Loucy (cell line): ENCODE data around the gene ZMYND8.
"Not testable (repeated sequence)": the region's sequence is repeated elsewhere in the genome, so short reads cannot be mapped to it uniquely, and the experiment has no call there.

ENCODE experiments used
- H2AFZ ChIP-seq: fragments of 200-600 bp; sonication (generic); 2 replicates; pipeline ENCODE4 v1.6.0; 2016; ENCODE audit warnings: antibody characterized with exemption, mild to moderate bottlenecking, low read length, moderate library complexity
- H3F3A ChIP-seq: fragments of 200-600 bp; 2 replicates; pipeline ENCODE4 v1.6.0; 2016; ENCODE audit warnings: antibody characterized with exemption, low read depth, mild to moderate bottlenecking
- H3K27me3 ChIP-seq: fragments of 200-600 bp; sonication (generic); 2 replicates; pipeline ENCODE4 v1.6.1; 2014; ENCODE audit warnings: low read length, mild to moderate bottlenecking; ENCODE audit not compliant: insufficient read depth, poor library complexity, severe bottlenecking
- H3K36me3 ChIP-seq: fragments of 200-600 bp; sonication (generic); 2 replicates; pipeline ENCODE4 v1.6.1; 2016; ENCODE audit warnings: low read length; ENCODE audit not compliant: insufficient read depth
- H3K4me1 ChIP-seq: fragments of 200-600 bp; sonication (generic); 2 replicates; pipeline ENCODE4 v1.5.1; 2014; ENCODE audit warnings: low read length, mild to moderate bottlenecking; ENCODE audit not compliant: insufficient read depth, poor library complexity, severe bottlenecking
- H3K4me2 ChIP-seq: fragments of 200-600 bp; sonication (generic); 2 replicates; pipeline ENCODE4 v1.6.0; 2014; ENCODE audit warnings: antibody characterized with exemption, low read length, low read depth, mild to moderate bottlenecking; ENCODE audit not compliant: poor library complexity, severe bottlenecking
- H3K4me3 ChIP-seq: fragments of 200-600 bp; sonication (generic); 2 replicates; pipeline ENCODE4 v1.5.1; 2014; ENCODE audit warnings: low read length, mild to moderate bottlenecking, mixed read lengths; ENCODE audit not compliant: poor library complexity, severe bottlenecking
- H3K79me2 ChIP-seq: fragments of 200-600 bp; sonication (generic); 2 replicates; pipeline ENCODE4 v1.6.1; 2014; ENCODE audit warnings: low read length; ENCODE audit not compliant: insufficient read depth
- H3K9ac ChIP-seq: fragments of 200-600 bp; sonication (generic); 2 replicates; pipeline ENCODE4 v1.6.0; 2014; ENCODE audit warnings: mild to moderate bottlenecking, low read depth, low read length, moderate library complexity; ENCODE audit not compliant: poor library complexity, severe bottlenecking
- H3K9me2 ChIP-seq: fragments of 200-600 bp; sonication (generic); replicated peaks from 2 replicates; pipeline ENCODE4 v1.6.1; 2016; ENCODE audit warnings: low read depth, low read length, mixed read lengths
- H3K9me3 ChIP-seq: fragments of 200-600 bp; sonication (generic); 2 replicates; pipeline ENCODE4 v1.6.1; 2014; ENCODE audit warnings: mild to moderate bottlenecking, antibody characterized with exemption, low read length, low read depth; ENCODE audit not compliant: insufficient read depth
- H4K20me1 ChIP-seq: fragments of 200-600 bp; sonication (generic); 2 replicates; pipeline ENCODE4 v1.6.0; 2014; ENCODE audit warnings: antibody characterized with exemption, low read length, mild to moderate bottlenecking; ENCODE audit not compliant: insufficient read depth, poor library complexity, severe bottlenecking
- CTCF ChIP-seq: fragments of 200-600 bp; sonication (generic); conservative IDR thresholded peaks from 2 replicates; pipeline ENCODE4 v1.5.1; 2014; ENCODE audit warnings: mild to moderate bottlenecking, antibody characterized with exemption, low read length
- EZH2phosphoT487 ChIP-seq: fragments of 200-600 bp; IDR thresholded peaks from 2 replicates; pipeline ENCODE4 v1.6.1; 2018; ENCODE audit warnings: antibody characterized with exemption, mild to moderate bottlenecking, moderate library complexity, borderline replicate concordance

Gene ZMYND8

GRCh38 chr20:47206962-47207641 lies 149.4 kb downstream of the ZMYND8 start:
- Histone ChIP-seq H2AFZ (no peak overlapping the region), H3K9me3 (no peaks in the 10 kb centered on the region), H3K27me3 (no peaks in the 10 kb centered on the region), H3K4me1 (no peaks in the 10 kb centered on the region), H3K4me3 (no peak overlapping the region), H3F3A (no peaks in the 10 kb centered on the region), H3K9me2 (no peaks in the 10 kb centered on the region), H3K36me3 (peaks cover 45% of the 10 kb centered on the region; the same call in 1 of the 2 replicates), H3K79me2 (no peaks in the 10 kb centered on the region), H3K9ac (no peak overlapping the region), H4K20me1 (no peaks in the 10 kb centered on the region), H3K4me2 (no peak overlapping the region)
- TF ChIP-seq CTCF = no peak
- TF ChIP-seq EZH2phosphoT487 = no peak

GRCh38 chr20:47206552-47206951 lies 149.9 kb downstream of the ZMYND8 start:
- H2AFZ ChIP-seq, H4K20me1 ChIP-seq, H3K79me2 ChIP-seq, H3F3A ChIP-seq, H3K4me1 ChIP-seq, H3K4me2 ChIP-seq, H3K4me3 ChIP-seq, H3K27me3 ChIP-seq, H3K9me2 ChIP-seq, H3K9ac ChIP-seq, H3K9me3 ChIP-seq: not testable (repeated sequence)
- H3K36me3 ChIP-seq = peaks cover 40% of the 10 kb centered on the region; the same call in 1 of the 2 replicates

- H3K4me1 ChIP-seq = no peaks in the 10 kb centered on the region
- no peaks in the 10 kb centered on the region for H3K79me2 ChIP-seq
- no peak overlapping the region for H3K9ac ChIP-seq
- no peak overlapping the region for H3K4me3 ChIP-seq
- no peaks in the 10 kb centered on the region for H3K9me3 ChIP-seq
- H3K4me2 ChIP-seq = no peak overlapping the region
- no peak overlapping the region for H2AFZ ChIP-seq
- H4K20me1 ChIP-seq = no peaks in the 10 kb centered on the region
- peaks cover 31% of the 10 kb centered on the region; the same call in 1 of the 2 replicates for H3K36me3 ChIP-seq
- H3K27me3 ChIP-seq = no peaks in the 10 kb centered on the region
- TF ChIP-seq CTCF = peak; percentile 59
- no peak for TF ChIP-seq EZH2phosphoT487
- no peaks in the 10 kb centered on the region for H3K9me2 ChIP-seq
- no peaks in the 10 kb centered on the region for H3F3A ChIP-seq
Observed at GRCh38 chr20:47205577-47206123, 150.8 kb downstream of the ZMYND8 start.

- H3K9me2 ChIP-seq, H3K4me3 ChIP-seq, H3K27me3 ChIP-seq, H2AFZ ChIP-seq, H3K4me1 ChIP-seq, H3F3A ChIP-seq, H4K20me1 ChIP-seq, H3K79me2 ChIP-seq, H3K9ac ChIP-seq, H3K4me2 ChIP-seq, H3K9me3 ChIP-seq: not testable (repeated sequence)
- H3K36me3 ChIP-seq = peaks cover 23% of the 10 kb centered on the region; the same call in 1 of the 2 replicates
Observed at GRCh38 chr20:47204850-47205122, 151.7 kb downstream of the ZMYND8 start.
